AG09309 (cell line): Measurements from ENCODE around the gene PEPD.
A peak's percentile ranks its signal among the peaks of the same experiment; 100 is the strongest.

Experiments
- DNase-seq: peaks from one replicate; pipeline ENCODE4 v3.0.0-alpha.2; 2010; ENCODE audit warnings: low read depth
- H3K4me3 ChIP-seq: 2 replicates; pipeline ENCODE4 v1.5.1; 2011; ENCODE audit warnings: mild to moderate bottlenecking, low read depth, low read length, moderate library complexity; ENCODE audit not compliant: control insufficient read depth
- TF ChIP-seq, protein P1 (sequence below): IDR thresholded peaks from 2 replicates; pipeline ENCODE4 v1.5.1; 2011; ENCODE audit warnings: mild to moderate bottlenecking, low read depth, low read length, inconsistent platforms; ENCODE audit not compliant: insufficient read depth, control insufficient read depth; ENCODE audit errors: missing control alignments

The PEPD gene

DNA sequence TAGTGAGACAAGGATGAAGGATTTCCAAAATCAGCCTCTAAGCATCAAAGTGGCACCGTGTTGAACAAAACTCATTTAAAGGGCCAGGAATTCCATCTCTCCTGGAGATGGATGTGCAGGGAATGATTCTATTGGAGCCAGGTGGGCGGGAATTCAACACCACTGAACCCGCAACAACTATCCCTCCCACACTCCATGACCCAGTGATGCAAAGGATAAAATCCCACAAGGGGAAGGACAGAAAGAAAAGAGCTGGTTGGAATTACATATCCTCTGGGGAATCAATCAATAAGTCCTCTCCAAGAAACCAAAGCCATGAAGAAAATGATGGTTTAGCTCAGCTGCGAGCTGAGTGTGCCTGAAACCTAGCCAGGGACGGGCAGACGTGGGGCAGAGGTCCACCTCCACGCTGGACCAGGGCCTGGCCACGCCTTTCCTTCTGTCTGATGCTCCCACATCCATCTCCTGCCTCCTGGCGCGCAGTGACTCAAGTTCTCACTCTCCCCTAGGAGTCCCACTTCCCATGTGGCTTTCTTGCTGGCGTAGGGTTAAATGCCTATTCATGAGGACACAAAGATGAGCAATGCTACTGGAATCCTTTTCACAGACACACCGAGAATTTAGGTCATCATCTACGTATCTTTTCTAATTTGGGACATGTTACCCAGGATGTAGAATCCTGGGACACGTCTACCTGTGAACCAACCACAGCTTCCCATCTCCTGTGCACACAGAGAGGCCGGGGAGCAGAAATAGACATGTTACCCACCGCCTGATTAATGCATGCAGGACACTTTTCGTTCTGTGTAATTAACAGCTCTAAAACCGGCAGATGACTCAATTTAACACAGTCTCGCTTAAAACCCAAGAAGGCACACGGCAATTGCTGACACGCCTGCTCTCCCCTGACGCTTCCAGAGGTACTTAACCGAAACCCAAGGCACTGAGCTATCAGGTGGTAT lies 48.6 kb downstream of the PEPD start:
- H3K4me3 ChIP-seq, result no peak overlapping the region
- DNase-seq, result peak; percentile 96
- TF ChIP-seq, protein P1, sequence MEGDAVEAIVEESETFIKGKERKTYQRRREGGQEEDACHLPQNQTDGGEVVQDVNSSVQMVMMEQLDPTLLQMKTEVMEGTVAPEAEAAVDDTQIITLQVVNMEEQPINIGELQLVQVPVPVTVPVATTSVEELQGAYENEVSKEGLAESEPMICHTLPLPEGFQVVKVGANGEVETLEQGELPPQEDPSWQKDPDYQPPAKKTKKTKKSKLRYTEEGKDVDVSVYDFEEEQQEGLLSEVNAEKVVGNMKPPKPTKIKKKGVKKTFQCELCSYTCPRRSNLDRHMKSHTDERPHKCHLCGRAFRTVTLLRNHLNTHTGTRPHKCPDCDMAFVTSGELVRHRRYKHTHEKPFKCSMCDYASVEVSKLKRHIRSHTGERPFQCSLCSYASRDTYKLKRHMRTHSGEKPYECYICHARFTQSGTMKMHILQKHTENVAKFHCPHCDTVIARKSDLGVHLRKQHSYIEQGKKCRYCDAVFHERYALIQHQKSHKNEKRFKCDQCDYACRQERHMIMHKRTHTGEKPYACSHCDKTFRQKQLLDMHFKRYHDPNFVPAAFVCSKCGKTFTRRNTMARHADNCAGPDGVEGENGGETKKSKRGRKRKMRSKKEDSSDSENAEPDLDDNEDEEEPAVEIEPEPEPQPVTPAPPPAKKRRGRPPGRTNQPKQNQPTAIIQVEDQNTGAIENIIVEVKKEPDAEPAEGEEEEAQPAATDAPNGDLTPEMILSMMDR, result no peak

DNA sequence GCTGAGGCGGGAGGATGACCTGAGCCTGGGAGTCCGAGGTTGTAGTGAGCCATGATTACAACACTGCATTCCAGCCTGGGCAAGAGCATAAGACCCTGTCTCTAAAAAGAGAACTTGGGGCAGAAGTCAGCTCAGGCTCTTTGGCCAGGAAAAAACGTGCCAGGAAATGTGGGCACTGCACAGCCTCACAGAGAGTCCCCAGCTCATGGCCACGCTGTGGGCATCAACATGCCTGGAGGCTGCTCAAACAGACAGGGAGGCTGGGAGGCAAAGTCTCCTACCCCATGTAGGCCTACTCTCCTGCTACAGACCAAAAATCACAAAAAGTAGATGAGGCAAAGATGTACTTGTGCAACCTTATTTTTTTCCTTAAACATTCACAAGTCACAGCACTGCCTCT lies 49.4 kb downstream of the PEPD start:
- DNase-seq, result no peak
- no peak overlapping the region for H3K4me3 ChIP-seq
- TF ChIP-seq, protein P1, result no peak

DNA sequence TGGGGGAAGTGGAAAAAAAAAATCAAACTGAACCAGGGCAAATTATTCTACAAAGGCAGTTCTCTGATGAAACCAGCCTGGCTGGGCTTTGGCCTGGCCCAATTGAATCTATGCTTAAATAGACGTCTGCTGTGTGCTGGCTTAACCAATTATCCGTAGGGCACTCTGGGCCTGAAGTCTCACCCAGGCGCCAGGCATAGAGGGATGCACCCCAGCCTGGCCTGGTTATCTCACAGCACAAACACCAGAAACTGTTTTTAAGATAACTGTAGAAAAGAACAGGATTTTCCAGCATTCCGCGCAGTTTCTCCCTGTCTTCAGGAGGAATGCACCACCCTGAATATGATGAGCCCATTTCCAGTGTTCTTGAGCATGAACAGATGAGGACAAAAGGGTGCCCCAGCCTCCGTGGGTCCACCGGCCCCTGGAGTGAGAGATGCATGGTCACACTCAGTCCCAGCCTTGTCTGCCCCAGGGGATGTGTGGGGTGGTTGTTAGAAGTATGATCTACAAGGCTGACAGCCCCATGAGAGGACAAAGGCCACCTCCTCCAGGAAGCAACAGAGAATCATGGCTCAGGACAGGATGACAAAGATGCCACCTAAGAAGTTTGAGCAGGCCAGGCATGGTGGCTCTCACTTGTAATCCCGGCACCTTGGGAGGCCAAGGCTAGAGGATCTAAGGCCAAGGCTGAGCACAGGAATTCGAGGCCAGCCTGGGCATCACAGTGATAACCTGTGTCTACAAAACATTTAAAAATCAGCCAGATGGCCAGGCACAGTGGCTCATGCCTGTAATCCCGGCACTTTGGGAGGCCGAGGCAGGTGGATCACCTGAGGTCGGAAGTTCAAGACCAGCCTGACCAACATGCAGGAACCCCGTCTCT lies 50.2 kb downstream of the PEPD start:
- DNase-seq, result no peak
- H3K4me3 ChIP-seq, result no peak overlapping the region
- TF ChIP-seq, protein P1, result no peak

DNA sequence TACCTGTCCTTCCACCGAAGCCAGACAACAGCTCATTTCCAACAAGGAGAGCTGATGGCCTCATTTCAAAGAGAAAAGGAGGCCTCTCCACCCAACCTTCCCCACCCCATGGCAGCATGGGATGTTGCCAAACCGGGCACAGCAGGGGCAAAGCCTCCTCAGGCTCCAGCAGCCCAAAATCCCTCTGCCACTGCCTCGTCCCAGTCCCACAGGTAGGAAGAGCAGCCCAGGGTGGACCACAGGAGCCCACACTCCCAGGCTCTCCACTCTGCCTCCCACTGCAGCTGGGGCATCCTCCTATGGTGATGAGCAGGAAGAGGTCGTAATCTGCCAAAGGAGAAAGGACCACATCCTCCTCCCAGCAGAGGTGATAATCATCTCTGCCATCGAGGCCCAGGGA lies 50.9 kb downstream of the PEPD start:
- no peak overlapping the region for H3K4me3 ChIP-seq
- no peak for DNase-seq
- TF ChIP-seq, protein P1, result no peak

DNA sequence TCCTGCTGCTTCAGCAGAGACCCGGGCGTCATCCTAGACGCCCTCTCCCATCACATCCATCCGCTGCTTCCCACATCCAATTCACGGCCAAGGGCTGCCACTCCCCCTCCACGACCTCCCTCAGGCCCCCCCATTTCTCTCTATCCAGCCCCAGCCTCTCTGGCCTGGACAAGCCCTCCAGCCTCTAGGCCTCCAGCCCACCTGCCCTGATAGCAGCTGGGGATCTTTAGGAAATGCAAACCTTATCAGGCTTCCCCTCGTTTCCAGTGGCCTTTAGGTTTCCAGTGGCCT lies 51.6 kb downstream of the PEPD start:
- no peak for DNase-seq
- H3K4me3 ChIP-seq, result no peak overlapping the region
- TF ChIP-seq, protein P1, result no peak

DNA sequence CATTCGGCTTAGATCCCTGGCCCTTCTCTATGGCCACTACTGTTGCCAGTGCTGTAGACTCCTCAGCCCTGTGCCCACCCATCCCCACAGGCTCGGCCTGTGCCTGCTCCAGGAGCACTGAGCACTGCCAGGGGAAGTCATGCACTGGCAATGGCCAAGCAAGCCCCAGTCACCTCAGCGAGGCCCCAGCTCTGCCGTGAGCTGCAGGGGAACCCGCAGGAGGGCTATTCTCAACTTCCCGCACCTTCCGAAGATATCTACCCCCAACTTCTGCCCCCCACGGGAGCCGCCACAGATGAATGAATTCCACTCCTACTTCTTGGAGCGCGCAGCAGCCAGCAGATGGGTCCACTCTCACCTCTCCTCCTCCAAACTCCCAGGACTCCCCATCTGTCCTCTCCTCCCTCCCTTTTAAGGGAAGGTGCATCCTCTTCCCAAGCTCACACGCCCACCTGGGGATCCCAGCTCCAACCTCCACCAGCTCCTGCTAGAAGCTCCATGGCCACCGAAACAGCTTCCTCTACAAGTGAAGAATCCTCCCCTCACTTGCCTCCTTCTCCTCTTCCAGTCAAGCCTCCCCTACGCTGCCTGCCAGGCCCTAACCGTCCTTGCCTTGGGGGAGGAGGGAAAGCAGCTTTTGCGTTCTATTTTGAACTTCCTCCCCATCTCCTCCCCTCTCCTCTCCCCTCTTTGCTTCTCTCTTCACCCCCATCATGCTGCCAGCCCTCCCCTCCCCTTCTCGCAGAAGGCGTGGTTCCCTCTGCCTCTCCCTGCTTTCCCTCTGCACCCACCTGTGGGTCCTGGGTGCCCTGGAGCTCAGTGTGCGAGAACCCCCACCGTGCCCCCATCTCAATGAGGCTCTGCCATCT lies 52.2 kb downstream of the PEPD start:
- TF ChIP-seq, protein P1, result no peak
- DNase-seq, result no peak
- no peak overlapping the region for H3K4me3 ChIP-seq
